Hepatocyte (in vitro differentiated cells): Measurements from ENCODE around the gene ACADL. TPM values are rescaled to one million over a fixed set of nuclear protein-coding genes. Genes with fewer than 3 reads are reported as not detected.
"Not testable (repeated sequence)": the region's sequence is repeated elsewhere in the genome, so short reads cannot be mapped to it uniquely, and the experiment has no call there.

Source experiments
- DNase-seq: peaks from one replicate; pipeline ENCODE4 v3.0.0-alpha.2; 2016; ENCODE audit warnings: low spot score
- H2AFZ ChIP-seq: fragments of 200-600 bp; sonication (generic); 2 replicates; pipeline ENCODE4 v1.6.0; 2016; ENCODE audit warnings: antibody characterized with exemption, mild to moderate bottlenecking
- H3K27ac ChIP-seq: fragments of 200-600 bp; sonication (generic); 2 replicates; pipeline ENCODE4 v1.5.1; 2016; ENCODE audit warnings: mild to moderate bottlenecking
- H3K27me3 ChIP-seq: fragments of 200-600 bp; sonication (generic); 2 replicates; pipeline ENCODE4 v1.6.1; 2016
- H3K36me3 ChIP-seq: fragments of 200-600 bp; sonication (generic); replicated peaks from 2 replicates; pipeline ENCODE4 v1.5.1; 2016; ENCODE audit warnings: low read depth; ENCODE audit not compliant: insufficient read depth
- H3K4me1 ChIP-seq: fragments of 200-600 bp; sonication (generic); 2 replicates; pipeline ENCODE4 v1.5.1; 2016; ENCODE audit warnings: mild to moderate bottlenecking, moderate library complexity; ENCODE audit not compliant: insufficient read depth
- H3K4me2 ChIP-seq: fragments of 200-600 bp; sonication (generic); 2 replicates; pipeline ENCODE4 v1.6.0; 2016
- H3K4me3 ChIP-seq: fragments of 200-600 bp; sonication (generic); 2 replicates; pipeline ENCODE4 v1.5.1; 2016; ENCODE audit warnings: mild to moderate bottlenecking
- H3K79me2 ChIP-seq: fragments of 200-600 bp; sonication (generic); 2 replicates; pipeline ENCODE4 v1.6.0; 2017; ENCODE audit warnings: mild to moderate bottlenecking
- H3K9me2 ChIP-seq: fragments of 200-600 bp; sonication (generic); replicated peaks from 2 replicates; pipeline ENCODE4 v1.6.0; 2017; ENCODE audit warnings: mild to moderate bottlenecking; ENCODE audit not compliant: insufficient read depth
- H3K9me3 ChIP-seq: fragments of 200-600 bp; sonication (generic); 2 replicates; pipeline ENCODE4 v1.5.1; 2016; ENCODE audit warnings: low read depth, mild to moderate bottlenecking
- H4K20me1 ChIP-seq: fragments of 200-600 bp; sonication (generic); 2 replicates; pipeline ENCODE4 v1.6.0; 2016; ENCODE audit warnings: mild to moderate bottlenecking; ENCODE audit not compliant: insufficient read depth, poor library complexity, severe bottlenecking
- EZH2 ChIP-seq: fragments of 200-600 bp; sonication (generic); IDR thresholded peaks from 2 replicates; pipeline ENCODE4 v1.6.1; 2016; ENCODE audit warnings: antibody characterized with exemption, mild to moderate bottlenecking, borderline replicate concordance
- EZH2phosphoT487 ChIP-seq: fragments of 200-600 bp; sonication (generic); IDR thresholded peaks from one replicate; pipeline ENCODE4 v1.6.1; 2018; ENCODE audit warnings: antibody characterized with exemption, mild to moderate bottlenecking, low read depth, moderate library complexity; ENCODE audit not compliant: unreplicated experiment, severe bottlenecking
- WGBS: methylation state at CpG from one replicate; pipeline ENCODE4 v1.1.6; 2016; ENCODE audit warnings: low lambda C conversion rate; ENCODE audit errors: missing lambda C conversion rate; 5-methylcytosine and 5-hydroxymethylcytosine counted together
- polyA plus RNA-seq: library from polyadenylated mRNA; unstranded; fragments of >200 nt; fragmentation: Nextera tagmentation; extraction: Ambion mirVana; gene quantifications from 2 replicates; pipeline ENCODE4 v1.2.1, GENCODE V29; 2016
- total RNA-seq: library from RNA; depleted of rRNA; stranded (reverse); fragments of >200 nt; gene quantifications from 2 replicates; pipeline ENCODE4 v1.2.3, GENCODE V29; 2014
- TF ChIP-seq, protein P1 (sequence below): fragments of 200-600 bp; sonication (generic); IDR thresholded peaks from 2 replicates; pipeline ENCODE4 v1.5.1; 2016; ENCODE audit warnings: antibody characterized with exemption, mild to moderate bottlenecking; ENCODE audit not compliant: poor library complexity

The ACADL gene
- total and polyA plus RNA-seq, 2 experiments from 2014 or later = 1.1 to 2.1 TPM

DNA sequence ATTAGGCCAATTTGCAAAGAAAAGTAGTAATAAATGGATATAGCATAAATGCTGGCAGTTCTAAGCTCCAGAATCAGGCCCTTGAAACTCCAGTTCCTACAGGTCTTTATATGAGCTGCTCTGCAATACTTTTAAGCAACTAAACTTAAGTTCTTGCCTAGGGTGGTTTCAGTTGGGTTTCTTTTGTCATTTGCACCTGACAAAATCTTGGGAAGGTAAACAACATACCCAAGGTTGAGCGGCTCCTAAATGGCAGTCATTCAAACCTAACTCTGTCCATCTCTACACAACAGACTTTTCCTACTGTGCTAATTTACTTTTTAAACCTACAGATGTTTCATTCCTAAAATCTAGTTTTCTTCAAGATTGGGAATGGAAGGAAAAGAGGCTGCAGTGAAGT lies 44.8 kb downstream of the ACADL start:
- Histone ChIP-seq H3K79me2 (no peaks in the 10 kb centered on the region), H3K4me3 (no peak overlapping the region), H3K27ac (no peak overlapping the region), H3K9me3 (peaks cover 5% of the 10 kb centered on the region), H3K9me2 (no peaks in the 10 kb centered on the region), H3K4me2 (no peak overlapping the region), H3K4me1 (no peaks in the 10 kb centered on the region), H2AFZ (no peak overlapping the region), H3K27me3 (no peaks in the 10 kb centered on the region), H4K20me1 (no peaks in the 10 kb centered on the region), H3K36me3 (no peaks in the 10 kb centered on the region)
- no peak for TF ChIP-seq EZH2phosphoT487
- TF ChIP-seq, protein P1, sequence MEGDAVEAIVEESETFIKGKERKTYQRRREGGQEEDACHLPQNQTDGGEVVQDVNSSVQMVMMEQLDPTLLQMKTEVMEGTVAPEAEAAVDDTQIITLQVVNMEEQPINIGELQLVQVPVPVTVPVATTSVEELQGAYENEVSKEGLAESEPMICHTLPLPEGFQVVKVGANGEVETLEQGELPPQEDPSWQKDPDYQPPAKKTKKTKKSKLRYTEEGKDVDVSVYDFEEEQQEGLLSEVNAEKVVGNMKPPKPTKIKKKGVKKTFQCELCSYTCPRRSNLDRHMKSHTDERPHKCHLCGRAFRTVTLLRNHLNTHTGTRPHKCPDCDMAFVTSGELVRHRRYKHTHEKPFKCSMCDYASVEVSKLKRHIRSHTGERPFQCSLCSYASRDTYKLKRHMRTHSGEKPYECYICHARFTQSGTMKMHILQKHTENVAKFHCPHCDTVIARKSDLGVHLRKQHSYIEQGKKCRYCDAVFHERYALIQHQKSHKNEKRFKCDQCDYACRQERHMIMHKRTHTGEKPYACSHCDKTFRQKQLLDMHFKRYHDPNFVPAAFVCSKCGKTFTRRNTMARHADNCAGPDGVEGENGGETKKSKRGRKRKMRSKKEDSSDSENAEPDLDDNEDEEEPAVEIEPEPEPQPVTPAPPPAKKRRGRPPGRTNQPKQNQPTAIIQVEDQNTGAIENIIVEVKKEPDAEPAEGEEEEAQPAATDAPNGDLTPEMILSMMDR = no peak
- no peak for TF ChIP-seq EZH2
- WGBS = 78% methylated on average over 1 of the region's 1 CpG
- DNase-seq = no peak

DNA sequence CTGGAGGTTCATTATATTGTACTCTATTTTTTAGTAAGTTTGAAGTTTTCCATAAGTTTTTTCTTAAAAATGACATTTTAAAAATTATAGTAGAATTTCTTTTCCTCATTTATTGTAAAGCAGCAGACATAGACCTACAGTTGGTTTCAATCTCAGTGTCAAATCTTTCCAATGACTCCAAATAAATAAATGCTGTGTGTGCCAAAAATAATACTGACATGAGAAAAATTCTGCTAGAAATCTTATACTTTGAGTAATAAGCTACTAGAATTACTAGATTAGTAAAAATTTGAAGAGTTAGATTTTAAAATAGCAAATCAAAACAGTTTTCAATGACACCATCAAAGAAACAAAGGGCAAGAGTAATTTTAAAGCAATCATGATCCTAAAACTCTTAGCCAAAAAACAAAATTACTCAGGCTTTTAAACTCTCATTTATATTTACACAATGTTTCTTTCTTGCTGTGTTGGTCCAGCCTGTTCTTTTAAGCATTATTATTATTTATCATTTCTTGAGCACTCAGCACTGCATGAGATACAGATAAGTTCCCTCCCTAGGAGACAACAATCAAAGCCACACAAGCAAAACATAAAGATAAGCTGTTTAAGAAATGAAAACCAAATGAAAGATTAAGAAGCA lies 45.8 kb downstream of the ACADL start:
- no peaks in the 10 kb centered on the region for H4K20me1 ChIP-seq
- H3K9me3 ChIP-seq = peaks cover 5% of the 10 kb centered on the region
- no peaks in the 10 kb centered on the region for H3K36me3 ChIP-seq
- no peak overlapping the region for H3K4me3 ChIP-seq
- no peaks in the 10 kb centered on the region for H3K4me1 ChIP-seq
- no peak overlapping the region for H2AFZ ChIP-seq
- H3K9me2 ChIP-seq = no peaks in the 10 kb centered on the region
- no peak overlapping the region for H3K4me2 ChIP-seq
- no peaks in the 10 kb centered on the region for H3K79me2 ChIP-seq
- no peaks in the 10 kb centered on the region for H3K27me3 ChIP-seq
- no peak overlapping the region for H3K27ac ChIP-seq
- no peak for DNase-seq
- TF ChIP-seq, protein P1 = no peak
- TF ChIP-seq EZH2phosphoT487 = no peak
- TF ChIP-seq EZH2 = no peak

DNA sequence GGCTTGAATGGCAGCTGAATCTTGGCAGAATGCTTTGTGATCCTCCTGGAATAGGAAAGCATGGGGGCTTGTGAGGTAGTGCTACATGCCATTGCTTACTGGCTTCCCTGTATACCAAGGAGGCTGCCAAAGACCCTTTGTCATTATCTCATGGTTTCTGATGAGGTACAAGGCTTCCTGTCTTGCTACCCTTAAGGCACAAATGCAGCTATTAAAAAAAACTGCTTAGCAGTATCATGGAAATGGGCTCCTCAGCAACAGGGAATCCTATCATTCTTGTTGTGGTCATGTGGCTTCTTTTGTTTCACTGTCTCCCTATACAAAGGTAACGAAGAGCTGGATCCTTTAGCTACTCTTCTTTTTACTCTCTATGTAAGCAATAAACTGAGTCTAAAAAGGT lies 47.5 kb downstream of the ACADL start:
- TF ChIP-seq EZH2 (no peak), EZH2phosphoT487 (no peak)
- TF ChIP-seq, protein P1 = no peak
- 65% methylated on average over 1 of the region's 1 CpG for WGBS
- H3K4me1 ChIP-seq = no peaks in the 10 kb centered on the region

DNA sequence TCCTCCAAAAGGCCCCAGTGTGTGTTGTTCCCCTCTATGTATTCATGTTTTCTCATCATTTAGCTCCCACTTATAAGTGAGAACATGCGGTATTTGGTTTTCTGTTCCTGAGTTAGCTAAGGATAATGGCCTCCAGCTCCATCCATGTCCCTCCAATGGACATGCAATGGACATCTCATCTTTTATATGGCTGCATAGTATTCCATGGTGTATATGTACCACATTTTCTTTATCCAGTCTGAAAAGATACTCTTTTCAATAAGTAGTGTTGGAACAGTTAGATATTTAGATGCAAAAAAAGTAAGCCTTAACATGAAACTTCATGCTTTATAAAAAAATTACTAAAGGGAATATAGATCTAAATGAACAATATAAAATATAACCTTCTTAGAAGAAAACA lies 48.1 kb downstream of the ACADL start:
- H3K79me2 ChIP-seq, H3K4me1 ChIP-seq, H3K27ac ChIP-seq, H4K20me1 ChIP-seq, H3K4me3 ChIP-seq, H3K4me2 ChIP-seq, H2AFZ ChIP-seq, H3K9me3 ChIP-seq, H3K36me3 ChIP-seq, DNase-seq, H3K9me2 ChIP-seq, H3K27me3 ChIP-seq: not testable (repeated sequence)
- 84% methylated on average over 1 of the region's 1 CpG for WGBS

More for the DNA sequence above, 47.5 kb downstream of the ACADL start:
- Histone ChIP-seq H4K20me1 (no peaks in the 10 kb centered on the region), H3K9me3 (no peaks in the 10 kb centered on the region), H3K27me3 (no peaks in the 10 kb centered on the region), H3K36me3 (no peaks in the 10 kb centered on the region), H3K27ac (no peak overlapping the region), H3K4me2 (no peak overlapping the region), H3K9me2 (no peaks in the 10 kb centered on the region), H3K79me2 (no peaks in the 10 kb centered on the region), H2AFZ (no peak overlapping the region), H3K4me3 (no peak overlapping the region)
- no peak for DNase-seq
